Suprapubic skin (tissue), 4 donors: ENCODE measurements around the gene F5. TPM values are rescaled to one million over a fixed set of nuclear protein-coding genes. Genes with fewer than 3 reads are reported as not detected.

ENCODE experiments used
- DNase-seq, 2 donors: peaks; one replicate each; pipeline ENCODE4 v3.0.0-alpha.2; 2019; ENCODE audit warnings: low spot score in 2 of 2
- H3K27ac ChIP-seq: fragments of 200-600 bp; sonication (generic); one replicate; pipeline ENCODE4 v1.5.1; 2019
- H3K27me3 ChIP-seq: fragments of 200-600 bp; sonication (generic); one replicate; pipeline ENCODE4 v1.5.1; 2019
- H3K36me3 ChIP-seq: fragments of 200-600 bp; sonication (generic); one replicate; pipeline ENCODE4 v1.5.1; 2019
- H3K4me1 ChIP-seq: fragments of 200-600 bp; sonication (generic); one replicate; pipeline ENCODE4 v1.5.1; 2019
- H3K4me3 ChIP-seq: fragments of 200-600 bp; sonication (generic); one replicate; pipeline ENCODE4 v1.5.1; 2019; ENCODE audit warnings: mild to moderate bottlenecking
- H3K9me3 ChIP-seq: fragments of 200-600 bp; sonication (generic); one replicate; pipeline ENCODE4 v1.5.1; 2019
- EP300 ChIP-seq: sonication (generic); formaldehyde crosslinking; IDR thresholded peaks from one replicate; pipeline ENCODE4 v1.6.1; 2017; ENCODE audit warnings: antibody characterized with exemption
- POLR2A ChIP-seq, 2 donors: fragments of 450-650 bp; IDR thresholded peaks; one replicate each; pipeline ENCODE4 v1.6.1; 2017; ENCODE audit warnings: antibody characterized with exemption in 2 of 2, mild to moderate bottlenecking in 2 of 2, moderate library complexity in 2 of 2
- POLR2AphosphoS5 ChIP-seq, 3 donors: sonication (generic); formaldehyde crosslinking; IDR thresholded peaks; one replicate each; pipeline ENCODE4 v1.6.1; 2017; ENCODE audit warnings: antibody characterized with exemption in 3 of 3
- WGBS: methylation state at CpG from one replicate; pipeline ENCODE4 v1.1.5; 2018; 5-methylcytosine and 5-hydroxymethylcytosine counted together
- total RNA-seq, 4 donors: library from RNA; depleted of rRNA; stranded (reverse); fragments of >200 nt; gene quantifications; one replicate each; pipeline ENCODE4 v1.1.0, GENCODE V29; 2016
- TF ChIP-seq, protein P1 (sequence below), 2 donors: fragments of 200-600 bp in 1 of 2; fragments of 450-650 bp in 1 of 2; sonication (generic) in 1 of 2; IDR thresholded peaks; one replicate each; pipeline ENCODE4 v1.5.1; 2016 to 2019; ENCODE audit warnings: antibody characterized with exemption in 2 of 2, mild to moderate bottlenecking in 1 of 2, moderate library complexity in 1 of 2

Gene F5
- total RNA-seq, 4 donors from 2014 or later: 3.4 to 8.9 (median 5.4) TPM

DNA sequence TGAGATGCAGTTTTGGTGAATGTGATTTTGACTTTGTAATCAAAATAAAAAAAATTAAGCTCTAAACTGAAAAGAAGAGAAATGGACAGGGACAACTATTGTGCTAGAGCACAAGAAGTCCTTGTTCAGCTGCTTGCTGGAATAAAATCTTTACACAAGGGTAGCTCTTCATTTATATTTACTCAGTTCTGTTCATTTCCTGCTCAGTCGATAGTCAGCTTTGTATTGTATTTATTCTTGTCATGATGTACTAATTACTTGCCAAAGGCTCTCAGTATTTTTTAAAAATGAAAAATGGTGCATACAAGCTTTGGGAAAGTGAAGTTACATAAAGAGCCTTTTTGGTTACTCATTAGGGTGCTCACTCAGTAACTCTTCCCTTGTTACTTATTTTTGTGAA lies 17.8 kb downstream of the F5 start:
- peaks cover 2% of the 10 kb centered on the region for H3K27me3 ChIP-seq
- no peaks in the 10 kb centered on the region for H3K4me1 ChIP-seq
- DNase-seq: no peak
- H3K36me3 ChIP-seq: no peaks in the 10 kb centered on the region
- no peaks in the 10 kb centered on the region for H3K9me3 ChIP-seq
- TF ChIP-seq EP300 (no peak), POLR2AphosphoS5 (IDR thresholded peaks at IDR 0.05) (no peak), POLR2A (IDR thresholded peaks at IDR 0.05) (no peak)
- TF ChIP-seq, protein P1, sequence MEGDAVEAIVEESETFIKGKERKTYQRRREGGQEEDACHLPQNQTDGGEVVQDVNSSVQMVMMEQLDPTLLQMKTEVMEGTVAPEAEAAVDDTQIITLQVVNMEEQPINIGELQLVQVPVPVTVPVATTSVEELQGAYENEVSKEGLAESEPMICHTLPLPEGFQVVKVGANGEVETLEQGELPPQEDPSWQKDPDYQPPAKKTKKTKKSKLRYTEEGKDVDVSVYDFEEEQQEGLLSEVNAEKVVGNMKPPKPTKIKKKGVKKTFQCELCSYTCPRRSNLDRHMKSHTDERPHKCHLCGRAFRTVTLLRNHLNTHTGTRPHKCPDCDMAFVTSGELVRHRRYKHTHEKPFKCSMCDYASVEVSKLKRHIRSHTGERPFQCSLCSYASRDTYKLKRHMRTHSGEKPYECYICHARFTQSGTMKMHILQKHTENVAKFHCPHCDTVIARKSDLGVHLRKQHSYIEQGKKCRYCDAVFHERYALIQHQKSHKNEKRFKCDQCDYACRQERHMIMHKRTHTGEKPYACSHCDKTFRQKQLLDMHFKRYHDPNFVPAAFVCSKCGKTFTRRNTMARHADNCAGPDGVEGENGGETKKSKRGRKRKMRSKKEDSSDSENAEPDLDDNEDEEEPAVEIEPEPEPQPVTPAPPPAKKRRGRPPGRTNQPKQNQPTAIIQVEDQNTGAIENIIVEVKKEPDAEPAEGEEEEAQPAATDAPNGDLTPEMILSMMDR (IDR thresholded peaks at IDR 0.05): no peak
- H3K27ac ChIP-seq: no peak overlapping the region
- 51% methylated on average over 1 of the region's 1 CpG for WGBS
- no peak overlapping the region for H3K4me3 ChIP-seq

- Histone ChIP-seq H3K4me1 (no peaks in the 10 kb centered on the region), H3K36me3 (no peaks in the 10 kb centered on the region), H3K27ac (no peak overlapping the region), H3K9me3 (no peaks in the 10 kb centered on the region), H3K4me3 (no peak overlapping the region), H3K27me3 (peaks cover 2% of the 10 kb centered on the region)
- TF ChIP-seq POLR2AphosphoS5 (IDR thresholded peaks at IDR 0.05) (no peak), POLR2A (IDR thresholded peaks at IDR 0.05) (no peak), EP300 (no peak)
- TF ChIP-seq, protein P1 (IDR thresholded peaks at IDR 0.05): no peak
- 79% methylated on average over 3 of the region's 3 CpGs for WGBS
- DNase-seq: no peak
Measured at GRCh38 chr1:169565335-169566271, 20.7 kb downstream of the F5 start.

DNA sequence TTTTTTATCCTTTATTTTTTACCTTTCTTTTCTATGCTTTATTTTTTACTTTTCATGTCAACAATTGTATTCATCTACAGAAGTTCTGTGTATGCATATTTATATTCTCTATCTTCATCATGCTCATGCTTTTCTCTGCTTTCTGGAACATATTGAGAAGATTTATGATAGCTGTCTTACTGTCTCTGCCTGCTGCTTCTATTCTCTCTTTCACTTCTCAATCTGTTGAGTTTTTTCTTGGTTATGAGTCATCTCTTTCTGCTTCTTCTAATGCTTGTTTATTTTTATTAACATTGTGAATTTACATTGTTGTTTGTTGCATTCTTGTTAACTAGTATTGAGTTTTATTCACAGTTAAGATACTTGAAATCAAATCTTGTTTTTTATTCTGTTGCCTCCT lies 22.6 kb downstream of the F5 start:
- Histone ChIP-seq H3K27ac (no peak overlapping the region), H3K4me3 (no peak overlapping the region), H3K36me3 (no peaks in the 10 kb centered on the region), H3K9me3 (no peaks in the 10 kb centered on the region), H3K27me3 (peaks cover 2% of the 10 kb centered on the region), H3K4me1 (no peaks in the 10 kb centered on the region)
- TF ChIP-seq POLR2A (IDR thresholded peaks at IDR 0.05): no peak
- no peak for TF ChIP-seq POLR2AphosphoS5 (IDR thresholded peaks at IDR 0.05)
- TF ChIP-seq, protein P1 (IDR thresholded peaks at IDR 0.05): no peak
- TF ChIP-seq EP300: no peak
- DNase-seq: no peak

DNA sequence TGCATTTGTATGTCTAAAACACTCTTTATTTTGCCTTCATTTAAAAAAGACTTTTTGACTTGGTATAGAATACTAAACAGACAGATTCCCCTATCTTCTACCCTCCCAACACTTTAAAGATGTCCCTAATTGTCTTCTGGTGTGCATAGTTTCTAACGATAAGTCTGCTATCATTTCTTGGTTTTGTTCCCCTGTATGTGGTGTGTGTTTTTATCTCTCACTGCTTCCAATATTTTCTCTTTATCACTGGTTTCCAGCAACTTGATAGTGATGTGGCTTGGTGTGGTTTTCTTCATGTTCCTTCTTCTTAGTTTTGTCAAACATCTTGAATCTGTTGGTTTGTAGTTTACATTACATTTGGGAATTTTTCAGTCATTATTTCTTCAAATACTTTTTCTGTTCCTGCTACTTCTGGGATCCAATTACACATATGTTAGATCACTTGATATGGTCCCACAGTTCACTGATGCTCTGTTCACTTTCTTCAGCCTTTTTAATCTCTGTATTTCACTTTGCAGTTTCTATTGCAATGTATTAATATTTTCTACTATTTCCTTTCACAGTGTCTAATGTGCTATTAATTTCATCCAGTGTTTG lies 23.2 kb downstream of the F5 start:
- Histone ChIP-seq H3K27me3 (peaks cover 2% of the 10 kb centered on the region), H3K36me3 (no peaks in the 10 kb centered on the region), H3K4me3 (no peak overlapping the region), H3K4me1 (no peaks in the 10 kb centered on the region), H3K27ac (no peak overlapping the region), H3K9me3 (no peaks in the 10 kb centered on the region)
- 90% methylated on average over 1 of the region's 1 CpG for WGBS
- TF ChIP-seq EP300 (no peak), POLR2AphosphoS5 (IDR thresholded peaks at IDR 0.05) (no peak), POLR2A (IDR thresholded peaks at IDR 0.05) (no peak)
- TF ChIP-seq, protein P1 (IDR thresholded peaks at IDR 0.05): no peak
- no peak for DNase-seq

GRCh38 chr1:169561692-169562091 lies 24.6 kb downstream of the F5 start:
- WGBS: 92% methylated on average over 1 of the region's 1 CpG
- Histone ChIP-seq H3K27ac (no peak overlapping the region), H3K9me3 (no peaks in the 10 kb centered on the region), H3K4me1 (no peaks in the 10 kb centered on the region), H3K36me3 (no peaks in the 10 kb centered on the region), H3K27me3 (no peaks in the 10 kb centered on the region), H3K4me3 (no peak overlapping the region)
- no peak for DNase-seq
- no peak for TF ChIP-seq POLR2AphosphoS5 (IDR thresholded peaks at IDR 0.05)
- no peak for TF ChIP-seq POLR2A (IDR thresholded peaks at IDR 0.05)
- TF ChIP-seq, protein P1 (IDR thresholded peaks at IDR 0.05): no peak
- TF ChIP-seq EP300: no peak
